ENCODE measurements around the gene GDE1. TPM values are rescaled to one million over a fixed set of nuclear protein-coding genes. Genes with fewer than 3 reads are reported as not detected.

Gene GDE1
- total and polyA plus RNA-seq, 8 donors, result 27.8 to 80.0 (median 39.8) TPM

GRCh38 chr16:19542138-19542821 is 20.4 kb upstream of the GDE1 start:
- H3K4me1 ChIP-seq, result no peaks in the 10 kb centered on the region
- TF ChIP-seq POLR2A (IDR thresholded peaks at IDR 0.05) (no peak), EP300 (IDR thresholded peaks at IDR 0.05) (no peak), CTCF (IDR thresholded peaks at IDR 0.05) (no peak), POLR2AphosphoS5 (IDR thresholded peaks at IDR 0.05) (no peak)
- DNase-seq, result peak in 1 of 2 donors; percentile 54
- H3K4me3 ChIP-seq, result no peak overlapping the region
- H3K36me3 ChIP-seq, result peaks cover 24 to 97% (median 93%) of the 10 kb centered on the region in 4 donors
- H3K27me3 ChIP-seq, result no peaks in the 10 kb centered on the region
- no peak overlapping the region for H3K27ac ChIP-seq
- WGBS, 5 donors, result 72 to 81% (median 74%) methylated on average over 3 of the region's 3 CpGs
- intact Hi-C loops (cut with DNase I; ENCODE audit: low total_unique reads), result no loop called here
- no peaks in the 10 kb centered on the region for H3K9me3 ChIP-seq

- H3K27ac ChIP-seq, result no peak overlapping the region
- 94 to 98% (median 96%) methylated on average over 6 of the region's 6 CpGs for WGBS, 5 donors
- peaks cover 32 to 97% (median 90%) of the 10 kb centered on the region in 4 donors for H3K36me3 ChIP-seq
- intact Hi-C loops (cut with DNase I; ENCODE audit: low total_unique reads), result no loop called here
- TF ChIP-seq POLR2AphosphoS5 (IDR thresholded peaks at IDR 0.05) (no peak), EP300 (IDR thresholded peaks at IDR 0.05) (no peak), CTCF (IDR thresholded peaks at IDR 0.05) (no peak), POLR2A (IDR thresholded peaks at IDR 0.05) (no peak)
- no peaks in the 10 kb centered on the region for H3K27me3 ChIP-seq
- no peak overlapping the region for H3K4me3 ChIP-seq
- H3K9me3 ChIP-seq, result no peaks in the 10 kb centered on the region
- no peak for DNase-seq
- no peaks in the 10 kb centered on the region for H3K4me1 ChIP-seq
Observed at GRCh38 chr16:19540241-19540970, 18.5 kb upstream of the GDE1 start.

DNA sequence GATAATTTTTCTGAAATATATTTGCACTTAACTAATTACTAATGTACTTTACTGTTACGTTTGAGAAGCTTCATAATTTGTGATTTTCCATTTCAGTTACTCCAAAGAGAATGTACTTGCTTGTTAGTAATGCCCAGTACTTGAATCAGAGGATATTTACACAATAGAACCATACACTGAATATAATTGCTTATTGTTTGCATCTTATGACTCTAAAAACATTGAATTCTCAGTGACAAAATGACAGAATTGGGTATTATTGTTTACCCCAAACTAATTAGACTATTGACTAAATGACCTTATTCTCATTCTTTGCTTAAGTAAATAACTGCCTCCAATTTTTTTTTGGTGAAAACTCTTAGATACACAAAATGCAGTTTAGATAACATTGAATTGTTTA is 10.7 kb upstream of the GDE1 start:
- no peak for DNase-seq
- Histone ChIP-seq H3K27ac (no peak overlapping the region), H3K9me3 (no peaks in the 10 kb centered on the region), H3K27me3 (no peaks in the 10 kb centered on the region), H3K4me3 (no peak overlapping the region), H3K4me1 (no peaks in the 10 kb centered on the region), H3K36me3 (peaks cover 10 to 93% (median 74%) of the 10 kb centered on the region in 4 donors)
- intact Hi-C loops (cut with DNase I; ENCODE audit: low total_unique reads), result no loop called here
- TF ChIP-seq EP300 (IDR thresholded peaks at IDR 0.05) (no peak), POLR2A (IDR thresholded peaks at IDR 0.05) (no peak), POLR2AphosphoS5 (IDR thresholded peaks at IDR 0.05) (no peak), CTCF (IDR thresholded peaks at IDR 0.05) (no peak)
- 57 to 87% (median 72%) methylated on average over 1 of the region's 1 CpG for WGBS, 5 donors

- intact Hi-C loops (cut with DNase I; ENCODE audit: low total_unique reads), result no loop called here
Observed at GRCh38 chr16:19528666-19529065, 6.8 kb upstream of the GDE1 start.

More at GRCh38 chr16:19528666-19529065, 6.8 kb upstream of the GDE1 start:
- Histone ChIP-seq H3K9me3 (no peaks in the 10 kb centered on the region), H3K27ac (no peak overlapping the region), H3K4me3 (no peak overlapping the region), H3K4me1 (peaks cover 6 to 21% (median 19%) of the 10 kb centered on the region in 4 donors), H3K27me3 (no peaks in the 10 kb centered on the region), H3K36me3 (peaks cover 0 to 55% (median 42%) of the 10 kb centered on the region in 4 donors)
- DNase-seq, result no peak
- 98 to 100% (median 98%) methylated on average over 3 of the region's 3 CpGs for WGBS, 5 donors
- TF ChIP-seq POLR2A (IDR thresholded peaks at IDR 0.05), result no peak
- no peak for TF ChIP-seq POLR2AphosphoS5 (IDR thresholded peaks at IDR 0.05)
- no peak for TF ChIP-seq CTCF (IDR thresholded peaks at IDR 0.05)
- TF ChIP-seq EP300 (IDR thresholded peaks at IDR 0.05), result no peak
